ENCODE data around the gene TASL. TPM values are rescaled to one million over a fixed set of nuclear protein-coding genes. Genes with fewer than 3 reads are reported as not detected.

TASL gene
- total RNA-seq, 1 experiment from 2014 or later: not detected

GRCh38 chrX:30525732-30526131, 51.8 kb downstream of the TASL start:
- H3K23ac ChIP-seq (ENCODE audit: insufficient read length, low read depth, low read length): no peak overlapping the region
- H3K9ac ChIP-seq (ENCODE audit: extremely low read depth, insufficient read length, low read length): no peak overlapping the region
- no CpG with 5 or more reads among the region's 4 CpGs for WGBS (ENCODE audit: extremely low coverage, insufficient read length, low lambda C conversion rate)
- H2BK12ac ChIP-seq (ENCODE audit: insufficient read length, low read depth, low read length): no peak overlapping the region
- Mint-ChIP-seq H3K4me3 (no peak overlapping the region), H3K27me3 (ENCODE audit: low read depth) (no peaks in the 10 kb centered on the region), H3K4me1 (no peaks in the 10 kb centered on the region), H3K36me3 (ENCODE audit: insufficient read depth in 1 of 3, low read depth in 3 of 3) (peaks cover 0 to 7% (median 4%) of the 10 kb centered on the region in 3 experiments; a peak in 4 of 7 replicates), H3K27ac (no peak overlapping the region), H3K9me3 (peaks cover 18 to 71% of the 10 kb centered on the region in 2 experiments)
- no peak overlapping the region for H2BK20ac ChIP-seq (ENCODE audit: low read depth, low read length, poor library complexity, severe bottlenecking)
- H3K23me2 ChIP-seq (ENCODE audit: insufficient read length, low read depth, low read length, poor library complexity, severe bottlenecking): no peaks in the 10 kb centered on the region
- H4K5ac ChIP-seq (ENCODE audit: insufficient read length, low read depth, low read length): no peak overlapping the region
- no peak overlapping the region for H4K8ac ChIP-seq (replicated peaks; ENCODE audit: insufficient read length, low read depth, low read length)
- no peak overlapping the region for H3K18ac ChIP-seq (ENCODE audit: insufficient read length, low read depth, low read length)
- H3K79me2 ChIP-seq (ENCODE audit: insufficient read depth, low read length): no peaks in the 10 kb centered on the region
- no peak overlapping the region for H4K91ac ChIP-seq (ENCODE audit: insufficient read length, low read depth, low read length)
- peaks cover 7% of the 10 kb centered on the region for H3K9me3 ChIP-seq (ENCODE audit: control insufficient read depth, low read depth, low read length)
- H2AFZ ChIP-seq (ENCODE audit: low read length): no peak overlapping the region
- no peaks in the 10 kb centered on the region for H3K79me1 ChIP-seq (ENCODE audit: insufficient read depth, low read depth, low read length, poor library complexity, severe bottlenecking)
- H3K4ac ChIP-seq (ENCODE audit: low read depth, low read length): no peak overlapping the region
- H2BK5ac ChIP-seq (ENCODE audit: insufficient read length, low read length): no peak overlapping the region
- H3K4me2 ChIP-seq (ENCODE audit: insufficient read depth, insufficient read length, low read length): no peak overlapping the region
- no peak overlapping the region for H3K14ac ChIP-seq (ENCODE audit: insufficient read depth, low read length)
- no peak overlapping the region for H3K56ac ChIP-seq (ENCODE audit: insufficient read length, low read depth, low read length)
- no peak overlapping the region for H3T11ph ChIP-seq (ENCODE audit: low read length)
- no peak overlapping the region for H3K27ac ChIP-seq (ENCODE audit: insufficient read length, low read depth, low read length)
- no peak overlapping the region for H2AK5ac ChIP-seq (ENCODE audit: insufficient read length, low read length)
- no peak for DNase-seq
- TF ChIP-seq CTCF (conservative IDR thresholded peaks at IDR 0.05): no peak
- no peaks in the 10 kb centered on the region for H3K4me1 ChIP-seq (ENCODE audit: insufficient read depth, low read length)
- no peaks in the 10 kb centered on the region for H3K27me3 ChIP-seq (ENCODE audit: insufficient read depth, low read length)
- H4K20me1 ChIP-seq (ENCODE audit: control insufficient read depth, insufficient read depth, insufficient read length): no peaks in the 10 kb centered on the region
- no peak overlapping the region for H2BK15ac ChIP-seq (ENCODE audit: low read depth, low read length)
- no peak overlapping the region for H2BK120ac ChIP-seq (ENCODE audit: low read depth, low read length, poor library complexity, severe bottlenecking)
